Thoracic aorta (tissue), 2 donors: Measurements from ENCODE around the gene SLC7A6. TPM values are rescaled to one million over a fixed set of nuclear protein-coding genes. Genes with fewer than 3 reads are reported as not detected.

Experiments
- ATAC-seq: fragments of 150-250 bp; one replicate; pipeline ENCODE4 v1.8.0; 2017; ENCODE audit warnings: low read depth; ENCODE audit not compliant: insufficient number of reproducible peaks, low FRiP score
- DNase-seq: peaks from one replicate; pipeline ENCODE4 v3.0.0-alpha.2; 2020; ENCODE audit warnings: low spot score
- H3K27ac ChIP-seq, 2 donors: fragments of 200-600 bp; sonication (generic); 1 replicate in 1 of 2; 2 replicates in 1 of 2; pipeline ENCODE4 v1.5.1; 2016; ENCODE audit warnings: mild to moderate bottlenecking in 2 of 2, moderate library complexity in 2 of 2
- H3K27me3 ChIP-seq: fragments of 200-600 bp; sonication (generic); replicated peaks from 2 replicates; pipeline ENCODE4 v1.6.0; 2016; ENCODE audit warnings: mild to moderate bottlenecking; ENCODE audit not compliant: insufficient read depth
- H3K36me3 ChIP-seq: fragments of 200-600 bp; sonication (generic); one replicate; pipeline ENCODE4 v1.5.1; 2016
- H3K4me1 ChIP-seq, 2 donors: fragments of 200-600 bp; sonication (generic); 1 replicate in 1 of 2; 2 replicates in 1 of 2; pipeline versions ENCODE4 v1.5.1 to v1.6.0; 2016; ENCODE audit warnings: low read depth in 2 of 2, mild to moderate bottlenecking in 1 of 2; ENCODE audit not compliant: control insufficient read depth in 1 of 2
- H3K4me3 ChIP-seq: fragments of 200-600 bp; sonication (generic); 2 replicates; pipeline ENCODE4 v1.5.1; 2016; ENCODE audit warnings: mild to moderate bottlenecking
- H3K9me3 ChIP-seq: fragments of 200-600 bp; sonication (generic); 2 replicates; pipeline ENCODE4 v1.5.1; 2016
- total RNA-seq, 2 donors: library from RNA; depleted of rRNA; stranded (reverse); fragments of >200 nt; gene quantifications; one replicate each; pipeline versions ENCODE4 v1.1.0 to v1.2.3, GENCODE V29; 2016
- TF ChIP-seq, protein P1 (sequence below): fragments of 200-600 bp; sonication (generic); IDR thresholded peaks from one replicate; pipeline ENCODE4 v1.5.1; 2019; ENCODE audit warnings: antibody characterized with exemption

The SLC7A6 gene
- total RNA-seq, 2 donors from 2014 or later: 92.1 to 125 TPM

DNA sequence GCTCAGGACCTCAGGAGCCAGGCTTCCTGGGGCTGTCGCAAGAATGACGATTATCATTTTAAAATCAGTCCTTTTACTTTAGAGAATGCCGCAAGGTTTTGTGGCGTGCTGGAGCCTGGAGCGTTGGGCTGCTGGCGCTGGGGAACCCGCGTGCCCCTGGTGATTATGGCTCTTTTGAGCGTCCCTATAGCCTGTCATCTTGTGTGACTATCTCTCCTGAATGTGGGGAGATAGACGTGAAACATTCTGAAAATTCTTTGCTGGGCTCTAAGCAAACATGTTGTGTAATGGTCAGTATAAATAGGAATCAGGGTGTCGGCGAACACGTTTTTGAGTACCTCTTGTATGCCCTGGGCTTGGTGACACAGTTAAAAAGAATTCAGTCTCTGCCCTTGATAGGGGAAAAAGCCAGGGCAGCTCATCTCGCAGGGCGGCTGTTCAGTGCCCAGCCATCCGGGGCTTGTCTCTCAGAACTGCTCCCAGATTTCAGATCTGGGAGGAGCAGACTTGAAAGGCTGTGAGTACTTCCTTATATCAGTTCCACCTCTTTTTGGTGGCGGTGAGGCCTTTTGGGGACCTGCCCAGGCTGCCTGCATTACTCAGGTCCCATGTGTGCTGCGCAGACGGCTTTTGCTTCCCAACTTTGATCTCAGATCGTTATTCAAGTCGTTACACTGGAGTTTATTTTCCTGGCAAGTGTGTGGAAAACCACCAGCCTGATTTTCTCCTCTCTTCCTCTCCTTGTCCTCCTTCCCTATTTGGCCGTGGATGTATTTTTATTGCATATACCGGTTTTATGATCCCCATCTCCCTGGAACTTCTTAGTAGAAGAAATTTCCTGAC lies 973 bp downstream of the SLC7A6 start:
- H3K4me1 ChIP-seq: peaks cover 13 to 41% of the 10 kb centered on the region in 2 donors
- DNase-seq (no peak), ATAC-seq (peak; percentile 36)
- H3K4me3 ChIP-seq: peak overlapping the region; percentile 90
- TF ChIP-seq, protein P1, sequence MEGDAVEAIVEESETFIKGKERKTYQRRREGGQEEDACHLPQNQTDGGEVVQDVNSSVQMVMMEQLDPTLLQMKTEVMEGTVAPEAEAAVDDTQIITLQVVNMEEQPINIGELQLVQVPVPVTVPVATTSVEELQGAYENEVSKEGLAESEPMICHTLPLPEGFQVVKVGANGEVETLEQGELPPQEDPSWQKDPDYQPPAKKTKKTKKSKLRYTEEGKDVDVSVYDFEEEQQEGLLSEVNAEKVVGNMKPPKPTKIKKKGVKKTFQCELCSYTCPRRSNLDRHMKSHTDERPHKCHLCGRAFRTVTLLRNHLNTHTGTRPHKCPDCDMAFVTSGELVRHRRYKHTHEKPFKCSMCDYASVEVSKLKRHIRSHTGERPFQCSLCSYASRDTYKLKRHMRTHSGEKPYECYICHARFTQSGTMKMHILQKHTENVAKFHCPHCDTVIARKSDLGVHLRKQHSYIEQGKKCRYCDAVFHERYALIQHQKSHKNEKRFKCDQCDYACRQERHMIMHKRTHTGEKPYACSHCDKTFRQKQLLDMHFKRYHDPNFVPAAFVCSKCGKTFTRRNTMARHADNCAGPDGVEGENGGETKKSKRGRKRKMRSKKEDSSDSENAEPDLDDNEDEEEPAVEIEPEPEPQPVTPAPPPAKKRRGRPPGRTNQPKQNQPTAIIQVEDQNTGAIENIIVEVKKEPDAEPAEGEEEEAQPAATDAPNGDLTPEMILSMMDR: no peak
- peaks cover 3% of the 10 kb centered on the region for H3K36me3 ChIP-seq
- no peaks in the 10 kb centered on the region for H3K9me3 ChIP-seq
- H3K27me3 ChIP-seq: no peaks in the 10 kb centered on the region
- H3K27ac ChIP-seq: peak overlapping the region; percentile 97 to 98

DNA sequence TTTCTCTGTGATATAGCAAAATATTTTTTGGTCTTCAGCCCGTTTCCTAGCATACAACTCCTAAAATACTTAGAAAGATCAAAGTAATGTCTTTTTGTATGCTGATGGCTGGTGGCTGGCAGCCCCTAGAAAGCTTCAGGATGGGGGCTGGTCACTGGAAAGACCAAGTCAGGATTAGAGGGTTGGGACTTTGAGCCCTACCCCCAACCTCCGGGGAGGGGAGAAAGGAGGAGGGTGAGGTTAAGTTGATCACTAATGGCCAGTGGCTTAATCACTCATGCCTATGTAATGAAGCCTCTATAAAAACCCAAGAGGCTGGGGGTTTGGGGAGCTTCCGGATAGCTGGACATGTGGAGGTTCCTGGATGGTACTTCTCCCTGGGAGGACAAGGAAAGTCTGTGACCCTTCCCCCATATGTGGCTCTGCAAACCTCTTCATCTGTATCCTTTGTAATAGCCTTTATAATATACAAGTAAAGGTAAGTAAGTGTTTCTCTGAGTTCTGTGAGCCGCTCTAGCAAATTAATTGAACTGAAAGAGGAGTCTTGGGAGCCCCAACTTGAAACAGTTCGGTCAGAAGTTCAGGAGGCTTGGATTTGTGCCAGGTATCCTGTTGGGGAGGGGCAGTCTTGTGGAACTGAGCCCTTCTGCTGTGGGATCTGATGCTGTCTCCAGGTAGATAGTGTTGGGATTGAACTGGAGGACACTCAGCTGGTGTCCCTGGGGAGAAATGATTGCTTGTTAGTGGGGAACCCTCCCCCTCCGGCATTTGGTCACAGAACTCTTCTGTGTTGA lies 3.5 kb downstream of the SLC7A6 start:
- no peaks in the 10 kb centered on the region for H3K36me3 ChIP-seq
- TF ChIP-seq, protein P1: no peak
- H3K27me3 ChIP-seq: no peaks in the 10 kb centered on the region
- ATAC-seq (no peak), DNase-seq (no peak)
- no peak overlapping the region for H3K4me3 ChIP-seq
- H3K4me1 ChIP-seq: peaks cover 16 to 48% of the 10 kb centered on the region in 2 donors
- no peak overlapping the region for H3K27ac ChIP-seq
- H3K9me3 ChIP-seq: no peaks in the 10 kb centered on the region

GRCh38 chr16:68269793-68270192 lies 5.5 kb downstream of the SLC7A6 start:
- no peak overlapping the region for H3K4me3 ChIP-seq
- peaks cover 13 to 45% of the 10 kb centered on the region in 2 donors for H3K4me1 ChIP-seq
- no peak overlapping the region for H3K27ac ChIP-seq
- no peaks in the 10 kb centered on the region for H3K27me3 ChIP-seq
- TF ChIP-seq, protein P1: no peak
- ATAC-seq: no peak
- H3K9me3 ChIP-seq: no peaks in the 10 kb centered on the region
- H3K36me3 ChIP-seq: peaks cover 3% of the 10 kb centered on the region
- no peak for DNase-seq

DNA sequence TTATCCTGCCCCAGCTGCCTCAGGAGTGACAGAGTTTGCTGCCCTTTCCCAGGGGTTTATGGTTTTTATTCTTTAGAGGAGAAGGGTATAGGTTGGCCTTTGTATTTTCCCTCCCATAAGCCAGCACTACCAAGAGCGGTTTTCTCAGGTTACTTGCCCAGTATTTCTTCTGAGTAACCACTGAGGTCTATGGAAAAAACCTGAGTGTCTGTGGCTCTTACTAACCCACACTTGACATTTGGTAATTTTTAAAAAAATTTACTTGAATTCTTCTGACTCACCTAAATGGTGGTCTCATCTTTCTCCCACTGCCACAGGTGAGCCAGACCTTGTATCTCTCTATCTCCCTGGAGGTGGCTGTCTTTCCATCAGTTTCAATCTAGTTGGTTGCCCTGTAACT lies 6.0 kb downstream of the SLC7A6 start:
- DNase-seq (no peak), ATAC-seq (no peak)
- peaks cover 7% of the 10 kb centered on the region for H3K36me3 ChIP-seq
- H3K4me3 ChIP-seq: no peak overlapping the region
- TF ChIP-seq, protein P1: no peak
- H3K27me3 ChIP-seq: no peaks in the 10 kb centered on the region
- peaks cover 16 to 50% of the 10 kb centered on the region in 2 donors for H3K4me1 ChIP-seq
- H3K27ac ChIP-seq: no peak overlapping the region
- no peaks in the 10 kb centered on the region for H3K9me3 ChIP-seq
